ENCODE data around the gene MRPS12. TPM values are rescaled to one million over a fixed set of nuclear protein-coding genes. Genes with fewer than 3 reads are reported as not detected.

MRPS12 gene
- total and polyA plus RNA-seq, 2 of the 4 experiments (the other 2 are of a cell fraction), result 26.7 to 75.4 TPM

DNA sequence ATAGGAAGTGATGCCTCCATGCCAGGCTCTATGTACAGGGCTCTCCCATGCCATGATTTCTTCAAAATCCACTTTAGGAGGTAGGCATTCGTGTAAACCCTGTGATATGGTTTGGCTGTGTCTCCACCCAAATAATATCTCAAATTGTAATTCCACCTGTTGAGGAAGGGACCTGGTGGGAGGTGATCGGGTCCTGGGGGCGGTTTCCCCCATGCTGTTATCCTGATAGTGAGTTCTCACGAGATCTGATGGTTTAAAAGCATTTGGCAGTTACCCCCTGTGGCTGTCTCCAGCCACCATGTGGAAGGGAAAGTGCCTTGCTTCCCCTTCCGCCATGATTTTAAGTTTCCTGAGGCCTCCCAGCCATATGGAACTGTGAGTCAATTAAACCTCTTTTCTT, 8.3 kb upstream of the MRPS12 start:
- Histone ChIP-seq H3K27me3 (ENCODE audit: control insufficient read depth, insufficient read depth, low read length) (no peaks in the 10 kb centered on the region), H3K4me3 (ENCODE audit: insufficient read depth, low read depth, low read length) (no peak overlapping the region), H2AFZ (replicated peaks; ENCODE audit: low read length, poor library complexity) (no peak overlapping the region), H3K79me1 (ENCODE audit: low read depth in 1 of 2, low read length in 2 of 2) (no peaks in the 10 kb centered on the region), H3K23ac (ENCODE audit: low read depth, low read length) (no peak overlapping the region), H3K27ac (ENCODE audit: insufficient read depth, low read length) (no peak overlapping the region), H2BK15ac (ENCODE audit: low read depth, low read length) (no peak overlapping the region), H3K9ac (ENCODE audit: low read depth, low read length) (no peak overlapping the region), H2BK5ac (ENCODE audit: low read depth, low read length, poor library complexity, severe bottlenecking) (no peak overlapping the region), H2AK5ac (ENCODE audit: low read depth, low read length) (no peak overlapping the region), H4K91ac (ENCODE audit: insufficient read depth, low read depth, low read length) (no peak overlapping the region), H3K56ac (ENCODE audit: extremely low read depth, insufficient read depth, low read length) (no peak overlapping the region), H3K18ac (ENCODE audit: low read depth, low read length) (no peak overlapping the region), H3K4me1 (ENCODE audit: control insufficient read depth, insufficient read depth, low read length) (no peaks in the 10 kb centered on the region), H3K36me3 (ENCODE audit: control insufficient read depth, insufficient read depth, low read length) (peaks cover 20% of the 10 kb centered on the region), H2BK120ac (ENCODE audit: low read depth, low read length) (no peak overlapping the region), H2AK9ac (replicated peaks; ENCODE audit: low read depth, low read length, poor library complexity) (no peak overlapping the region), H2BK20ac (ENCODE audit: low read depth, low read length) (no peak overlapping the region), H4K20me1 (ENCODE audit: insufficient read depth, low read length) (no peaks in the 10 kb centered on the region; the same call in 1 of the 2 replicates), H3K9me1 (ENCODE audit: insufficient read depth, low read length) (no peaks in the 10 kb centered on the region), H3K9me3 (ENCODE audit: control insufficient read depth, insufficient read depth, low read length) (no peaks in the 10 kb centered on the region), H3K4me2 (ENCODE audit: low read depth, low read length) (no peak overlapping the region), H3K14ac (replicated peaks; ENCODE audit: low read depth, low read length) (no peak overlapping the region), H4K8ac (ENCODE audit: low read depth in 2 of 2, low read length in 2 of 2) (no peak overlapping the region), H3K4ac (ENCODE audit: low read depth, low read length) (no peak overlapping the region), H4K5ac (ENCODE audit: low read depth, low read length) (no peak overlapping the region)
- in situ Hi-C loops (cut with MboI; ENCODE audit: low sequenced_read_pairs), result loop anchor here (10.0 to 25.0 kb wide), 2 partner anchors 185 to 298 kb away; partner anchors contain the start of gene CAPN12
- intact Hi-C loops (cut with micrococcal nuclease), result no loop called here
- ATAC-seq (ENCODE audit: low read depth) (no peak), DNase-seq (no peak)
- 100% methylated on average over 2 of the region's 5 CpGs; no CpG with 5 or more reads in 1 of the 2 experiments for WGBS, 2 experiments (ENCODE audit: extremely low coverage in 2 of 2, insufficient read length in 1 of 2)
- no peak for TF ChIP-seq SMC3 (IDR thresholded peaks at IDR 0.05; ENCODE audit: low read depth, low read length)
- no peak for TF ChIP-seq MXI1 (IDR thresholded peaks at IDR 0.05; ENCODE audit: borderline replicate concordance, low read depth, low read length)
- TF ChIP-seq RAD21 (IDR thresholded peaks at IDR 0.05; ENCODE audit: low read length), result no peak
- no peak for TF ChIP-seq USF2 (IDR thresholded peaks at IDR 0.05; ENCODE audit: low read depth, low read length)
- no peak for TF ChIP-seq CEBPB (IDR thresholded peaks at IDR 0.05; ENCODE audit: low read depth, low read length)
- no peak for TF ChIP-seq CTCF (conservative IDR thresholded peaks at IDR 0.05; ENCODE audit: low read depth, low read length)
- no peak for TF ChIP-seq MAZ (IDR thresholded peaks at IDR 0.05; ENCODE audit: borderline replicate concordance, low read depth, low read length)
- no peak for TF ChIP-seq ELK1 (IDR thresholded peaks at IDR 0.05; ENCODE audit: borderline replicate concordance, low read depth, low read length)
- TF ChIP-seq POLR2A (IDR thresholded peaks at IDR 0.05; ENCODE audit: low read depth, low read length), result no peak
- no peak for TF ChIP-seq RCOR1 (IDR thresholded peaks at IDR 0.05; ENCODE audit: insufficient replicate concordance, low read length)
- no peak for TF ChIP-seq NFE2L2 (IDR thresholded peaks at IDR 0.05; ENCODE audit: low read depth, low read length)
- TF ChIP-seq BHLHE40 (IDR thresholded peaks at IDR 0.05; ENCODE audit: low read depth, low read length), result no peak
- no peak for TF ChIP-seq MAFK (IDR thresholded peaks at IDR 0.05; ENCODE audit: low read depth, low read length)
- no peak for TF ChIP-seq FOS (IDR thresholded peaks at IDR 0.05; ENCODE audit: low read depth, low read length)
- TF ChIP-seq CHD1 (IDR thresholded peaks at IDR 0.05; ENCODE audit: low read depth, low read length), result no peak
- TF ChIP-seq RFX5 (IDR thresholded peaks at IDR 0.05; ENCODE audit: low read depth, low read length), result no peak
- TSS peak; percentile 22 for BruUV-seq (replicated peaks)
- dilution Hi-C loops (cut with HindIII; ENCODE audit: low sequenced_read_pairs, unreplicated experiment), result no loop called here
- POLR2A ChIA-PET (ENCODE audit: unreplicated experiment), result no interaction called here
- CTCF ChIA-PET, result interaction anchor here (1.8 kb wide), 1 partner anchor 8 kb away, joined by 5 read pairs; the partner anchor contains the start of genes MRPS12 and SARS2
